OCI-LY7 (cell line): ENCODE results near the gene MYL12A. TPM values are rescaled to one million over a fixed set of nuclear protein-coding genes. Genes with fewer than 3 reads are reported as not detected.

Experiments
- BruUV-seq: library from RNA; stranded (reverse); fragments of 400-500 nt; replicated peaks from 2 replicates; lab custom pipeline; 2021; lab: Mats Ljungman, UMichigan
- CTCF ChIA-PET: fragments of 300-600 bp; sonication (Branson Sonifier 250); formaldehyde crosslinking; loops from one replicate; lab custom pipeline; 2022; ENCODE audit warnings: antibody characterized with exemption; ENCODE audit not compliant: unreplicated experiment; lab: Charles Lee
- POLR2A ChIA-PET: fragments of 300-600 bp; sonication (Branson Sonifier 250); formaldehyde crosslinking; loops from one replicate; lab custom pipeline; 2022; ENCODE audit warnings: antibody characterized with exemption; lab: Charles Lee
- DNase-seq: peaks from one replicate; pipeline ENCODE4 v3.0.0-alpha.2; 2015; ENCODE audit warnings: low spot score
- H2AFZ ChIP-seq: fragments of 200-600 bp; sonication (generic), shearing (Covaris generic); 2 replicates; pipeline ENCODE4 v1.6.1; 2014; ENCODE audit warnings: mild to moderate bottlenecking, antibody characterized with exemption, low read length, moderate library complexity
- H3K27ac ChIP-seq: fragments of 200-600 bp; sonication (generic); 2 replicates; pipeline ENCODE4 v1.5.1; 2014; ENCODE audit warnings: mixed run types, low read depth, mild to moderate bottlenecking, moderate library complexity, low read length, inconsistent platforms; ENCODE audit not compliant: poor library complexity, severe bottlenecking
- H3K36me3 ChIP-seq: fragments of 200-600 bp; sonication (generic); 2 replicates; pipeline ENCODE4 v1.6.1; 2014; ENCODE audit warnings: mild to moderate bottlenecking, antibody characterized with exemption, low read length, moderate library complexity, mixed read lengths; ENCODE audit not compliant: insufficient read depth
- H3K4me1 ChIP-seq: fragments of 200-600 bp; sonication (generic); 2 replicates; pipeline ENCODE4 v1.5.1; 2014; ENCODE audit warnings: mild to moderate bottlenecking, low read length; ENCODE audit not compliant: insufficient read depth, poor library complexity, severe bottlenecking
- H3K4me2 ChIP-seq: fragments of 200-600 bp; sonication (generic); 2 replicates; pipeline ENCODE4 v1.6.1; 2014; ENCODE audit warnings: mild to moderate bottlenecking, low read length
- H3K4me3 ChIP-seq: fragments of 200-600 bp; sonication (generic); 2 replicates; pipeline ENCODE4 v1.5.1; 2014; ENCODE audit warnings: mild to moderate bottlenecking, low read depth, low read length; ENCODE audit not compliant: poor library complexity, severe bottlenecking
- H3K79me2 ChIP-seq: fragments of 200-600 bp; sonication (generic); 2 replicates; pipeline ENCODE4 v1.6.1; 2016; ENCODE audit warnings: low read depth, mild to moderate bottlenecking, low read length, moderate library complexity, mixed read lengths; ENCODE audit not compliant: insufficient read depth
- H3K9me2 ChIP-seq: fragments of 200-600 bp; sonication (generic); 2 replicates; pipeline ENCODE4 v1.6.1; 2016; ENCODE audit warnings: mild to moderate bottlenecking, low read length, mixed read lengths; ENCODE audit not compliant: insufficient read depth
- H3K9me3 ChIP-seq: fragments of 200-600 bp; sonication (generic); 2 replicates; pipeline ENCODE4 v1.6.1; 2014; ENCODE audit warnings: mild to moderate bottlenecking, mixed run types, low read length, mixed read lengths
- H4K20me1 ChIP-seq: fragments of 200-600 bp; sonication (generic); 2 replicates; pipeline ENCODE4 v1.6.1; 2014; ENCODE audit warnings: mild to moderate bottlenecking, antibody characterized with exemption, low read length, moderate library complexity, mixed read lengths; ENCODE audit not compliant: insufficient read depth
- EZH2phosphoT487 ChIP-seq: fragments of 200-600 bp; sonication (generic); IDR thresholded peaks from 2 replicates; pipeline ENCODE4 v1.6.1; 2018; ENCODE audit warnings: low read depth, borderline replicate concordance, mild to moderate bottlenecking, mixed run types, antibody characterized with exemption, low read length, moderate library complexity, mixed read lengths
- intact Hi-C: fragments of 100-400 bp; cut with micrococcal nuclease; formaldehyde crosslinking; loops from one replicate; pipeline ENCODE4 v1.10.0; 2022; ENCODE audit not compliant: unreplicated experiment
- total RNA-seq, 2 experiments: library from RNA; depleted of rRNA in 1 of 2; stranded (reverse); fragments of >200 nt in 1 of 2; shearing (Covaris generic) in 1 of 2; gene quantifications; 2 replicates each; pipeline ENCODE4 v1.2.3, GENCODE V29; 2014 to 2022
- TF ChIP-seq, protein P1 (sequence below): fragments of 200-600 bp; sonication (generic); conservative IDR thresholded peaks from 2 replicates; pipeline ENCODE4 v1.5.1; 2014; ENCODE audit warnings: mild to moderate bottlenecking, antibody characterized with exemption, low read length, moderate library complexity, mixed read lengths

The MYL12A gene
- total RNA-seq, 2 experiments from 2014 or later, result 301 to 423 TPM

- peaks cover 9% of the 10 kb centered on the region; the same call in 1 of the 2 replicates for H3K9me3 ChIP-seq
- H4K20me1 ChIP-seq, result no peaks in the 10 kb centered on the region
- no peaks in the 10 kb centered on the region; the same call in 1 of the 2 replicates for H3K36me3 ChIP-seq
- TF ChIP-seq EZH2phosphoT487, result no peak
- TF ChIP-seq, protein P1, sequence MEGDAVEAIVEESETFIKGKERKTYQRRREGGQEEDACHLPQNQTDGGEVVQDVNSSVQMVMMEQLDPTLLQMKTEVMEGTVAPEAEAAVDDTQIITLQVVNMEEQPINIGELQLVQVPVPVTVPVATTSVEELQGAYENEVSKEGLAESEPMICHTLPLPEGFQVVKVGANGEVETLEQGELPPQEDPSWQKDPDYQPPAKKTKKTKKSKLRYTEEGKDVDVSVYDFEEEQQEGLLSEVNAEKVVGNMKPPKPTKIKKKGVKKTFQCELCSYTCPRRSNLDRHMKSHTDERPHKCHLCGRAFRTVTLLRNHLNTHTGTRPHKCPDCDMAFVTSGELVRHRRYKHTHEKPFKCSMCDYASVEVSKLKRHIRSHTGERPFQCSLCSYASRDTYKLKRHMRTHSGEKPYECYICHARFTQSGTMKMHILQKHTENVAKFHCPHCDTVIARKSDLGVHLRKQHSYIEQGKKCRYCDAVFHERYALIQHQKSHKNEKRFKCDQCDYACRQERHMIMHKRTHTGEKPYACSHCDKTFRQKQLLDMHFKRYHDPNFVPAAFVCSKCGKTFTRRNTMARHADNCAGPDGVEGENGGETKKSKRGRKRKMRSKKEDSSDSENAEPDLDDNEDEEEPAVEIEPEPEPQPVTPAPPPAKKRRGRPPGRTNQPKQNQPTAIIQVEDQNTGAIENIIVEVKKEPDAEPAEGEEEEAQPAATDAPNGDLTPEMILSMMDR, result no peak
- CTCF ChIA-PET, result no interaction called here
- no peak overlapping the region for H3K27ac ChIP-seq
- H3K4me2 ChIP-seq, result no peak overlapping the region
- intact Hi-C loops, result no loop called here
- peaks cover 12% of the 10 kb centered on the region for H3K4me1 ChIP-seq
- H3K9me2 ChIP-seq, result no peaks in the 10 kb centered on the region
- no peak for DNase-seq
- POLR2A ChIA-PET, result interaction anchor here (1.0 kb wide), 1 partner anchor 17 kb away, joined by 5 read pairs; no protein-coding TSS in a partner anchor
- peak overlapping the region; percentile 5; the same call in 1 of the 2 replicates for H2AFZ ChIP-seq
- H3K79me2 ChIP-seq, result no peaks in the 10 kb centered on the region
- no TSS peak for BruUV-seq
- no peak overlapping the region for H3K4me3 ChIP-seq
These were observed 37.6 kb upstream of the MYL12A start for GRCh38 chr18:3209859-3210569.

GRCh38 chr18:3211236-3211992 is 36.2 kb upstream of the MYL12A start:
- H3K9me3 ChIP-seq, result no peaks in the 10 kb centered on the region
- H3K4me3 ChIP-seq, result no peak overlapping the region
- TF ChIP-seq, protein P1, result no peak
- TF ChIP-seq EZH2phosphoT487, result no peak
- CTCF ChIA-PET, result no interaction called here
- no peak for DNase-seq
- no peaks in the 10 kb centered on the region for H4K20me1 ChIP-seq
- 0 out of 2 replicates have a peak overlapping the region, but pooled peaks have one; percentile 10 for H2AFZ ChIP-seq
- H3K79me2 ChIP-seq, result no peaks in the 10 kb centered on the region
- no peak overlapping the region for H3K4me2 ChIP-seq
- H3K9me2 ChIP-seq, result no peaks in the 10 kb centered on the region
- H3K27ac ChIP-seq, result no peak overlapping the region
- POLR2A ChIA-PET, result interaction anchor here (0.6 to 1.0 kb wide), 3 partner anchors 18 to 63 kb away, joined by 4 to 5 read pairs (median 4); no protein-coding TSS in a partner anchor
- H3K36me3 ChIP-seq, result no peaks in the 10 kb centered on the region
- intact Hi-C loops, result no loop called here
- H3K4me1 ChIP-seq, result peaks cover 12% of the 10 kb centered on the region
- no TSS peak for BruUV-seq
